ENCODE measurements around the gene LYRM4. TPM values are rescaled to one million over a fixed set of nuclear protein-coding genes. Genes with fewer than 3 reads are reported as not detected.

LYRM4 gene
- total and polyA plus RNA-seq, 2 experiments from 2014 or later = 51.0 to 62.0 TPM

DNA sequence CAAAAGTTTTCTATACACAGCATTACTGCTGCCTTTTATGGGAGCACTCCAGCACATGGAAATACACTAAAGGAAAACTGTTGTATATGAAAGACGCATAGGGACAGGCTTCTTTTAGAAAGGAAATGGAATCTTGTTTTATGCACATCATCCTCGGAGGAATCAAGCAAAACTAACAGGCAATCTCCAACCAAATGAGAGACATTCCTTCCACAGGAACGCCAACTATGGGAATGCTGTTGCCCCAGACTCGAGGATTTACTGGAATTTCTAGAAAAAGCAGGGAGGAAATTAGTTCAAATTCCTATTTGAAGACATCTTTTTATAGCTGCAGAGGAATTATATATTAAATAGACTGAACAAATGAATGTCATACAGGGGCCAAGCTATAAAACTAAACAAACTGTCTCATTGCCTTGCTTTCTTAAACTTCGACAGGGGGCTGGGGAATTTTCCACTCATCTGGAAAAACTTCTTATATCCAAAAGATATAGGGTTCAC, 52.2 kb downstream of the LYRM4 start:
- DNase-seq (ENCODE audit: low spot score) = no peak
- Histone ChIP-seq H3K27ac (ENCODE audit: low read depth) (no peak overlapping the region), H3K4me3 (no peak overlapping the region), H2AFZ (no peak overlapping the region), H3K79me2 (replicated peaks; ENCODE audit: insufficient read depth) (peaks cover under 1% of the 10 kb centered on the region; the same call in 1 of the 2 replicates), H4K20me1 (replicated peaks; ENCODE audit: insufficient read depth) (peaks cover 9% of the 10 kb centered on the region), H3K9me2 (ENCODE audit: insufficient read depth) (no peaks in the 10 kb centered on the region), H3K4me2 (no peak overlapping the region), H3K27me3 (ENCODE audit: insufficient read depth) (no peaks in the 10 kb centered on the region), H3K36me3 (ENCODE audit: insufficient read depth) (no peaks in the 10 kb centered on the region), H3F3A (replicated peaks; ENCODE audit: low read depth) (no peaks in the 10 kb centered on the region), H3K4me1 (ENCODE audit: insufficient read depth) (no peaks in the 10 kb centered on the region; the same call in 1 of the 2 replicates)
- Mint-ChIP-seq H3K9me3 (no peaks in the 10 kb centered on the region), H3K4me1 (peaks cover 26% of the 10 kb centered on the region), H3K27me3 (ENCODE audit: insufficient read depth, low read depth, poor library complexity) (no peaks in the 10 kb centered on the region), H3K36me3 (ENCODE audit: low read depth) (peaks cover 8% of the 10 kb centered on the region; the same call in 1 of the 3 replicates), H3K4me3 (no peak overlapping the region), H3K27ac (no peak overlapping the region)
- no peak for ATAC-seq
- TF ChIP-seq, protein P1, sequence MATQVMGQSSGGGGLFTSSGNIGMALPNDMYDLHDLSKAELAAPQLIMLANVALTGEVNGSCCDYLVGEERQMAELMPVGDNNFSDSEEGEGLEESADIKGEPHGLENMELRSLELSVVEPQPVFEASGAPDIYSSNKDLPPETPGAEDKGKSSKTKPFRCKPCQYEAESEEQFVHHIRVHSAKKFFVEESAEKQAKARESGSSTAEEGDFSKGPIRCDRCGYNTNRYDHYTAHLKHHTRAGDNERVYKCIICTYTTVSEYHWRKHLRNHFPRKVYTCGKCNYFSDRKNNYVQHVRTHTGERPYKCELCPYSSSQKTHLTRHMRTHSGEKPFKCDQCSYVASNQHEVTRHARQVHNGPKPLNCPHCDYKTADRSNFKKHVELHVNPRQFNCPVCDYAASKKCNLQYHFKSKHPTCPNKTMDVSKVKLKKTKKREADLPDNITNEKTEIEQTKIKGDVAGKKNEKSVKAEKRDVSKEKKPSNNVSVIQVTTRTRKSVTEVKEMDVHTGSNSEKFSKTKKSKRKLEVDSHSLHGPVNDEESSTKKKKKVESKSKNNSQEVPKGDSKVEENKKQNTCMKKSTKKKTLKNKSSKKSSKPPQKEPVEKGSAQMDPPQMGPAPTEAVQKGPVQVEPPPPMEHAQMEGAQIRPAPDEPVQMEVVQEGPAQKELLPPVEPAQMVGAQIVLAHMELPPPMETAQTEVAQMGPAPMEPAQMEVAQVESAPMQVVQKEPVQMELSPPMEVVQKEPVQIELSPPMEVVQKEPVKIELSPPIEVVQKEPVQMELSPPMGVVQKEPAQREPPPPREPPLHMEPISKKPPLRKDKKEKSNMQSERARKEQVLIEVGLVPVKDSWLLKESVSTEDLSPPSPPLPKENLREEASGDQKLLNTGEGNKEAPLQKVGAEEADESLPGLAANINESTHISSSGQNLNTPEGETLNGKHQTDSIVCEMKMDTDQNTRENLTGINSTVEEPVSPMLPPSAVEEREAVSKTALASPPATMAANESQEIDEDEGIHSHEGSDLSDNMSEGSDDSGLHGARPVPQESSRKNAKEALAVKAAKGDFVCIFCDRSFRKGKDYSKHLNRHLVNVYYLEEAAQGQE (IDR thresholded peaks at IDR 0.05; ENCODE audit: unreplicated experiment) = no peak
- no peak for TF ChIP-seq NANOG (IDR thresholded peaks at IDR 0.05; ENCODE audit: borderline replicate concordance)
- TF ChIP-seq EZH2phosphoT487 (IDR thresholded peaks at IDR 0.05; ENCODE audit: unreplicated experiment) = no peak
- no peak for TF ChIP-seq STAT1 (IDR thresholded peaks at IDR 0.05; ENCODE audit: unreplicated experiment)
- no peak for TF ChIP-seq ZNF114 (CRISPR knock-in tag; IDR thresholded peaks at IDR 0.05)
- TF ChIP-seq CREB1 (CRISPR knock-in tag; IDR thresholded peaks at IDR 0.05; ENCODE audit: low read depth) = no peak
- TF ChIP-seq, protein P2, sequence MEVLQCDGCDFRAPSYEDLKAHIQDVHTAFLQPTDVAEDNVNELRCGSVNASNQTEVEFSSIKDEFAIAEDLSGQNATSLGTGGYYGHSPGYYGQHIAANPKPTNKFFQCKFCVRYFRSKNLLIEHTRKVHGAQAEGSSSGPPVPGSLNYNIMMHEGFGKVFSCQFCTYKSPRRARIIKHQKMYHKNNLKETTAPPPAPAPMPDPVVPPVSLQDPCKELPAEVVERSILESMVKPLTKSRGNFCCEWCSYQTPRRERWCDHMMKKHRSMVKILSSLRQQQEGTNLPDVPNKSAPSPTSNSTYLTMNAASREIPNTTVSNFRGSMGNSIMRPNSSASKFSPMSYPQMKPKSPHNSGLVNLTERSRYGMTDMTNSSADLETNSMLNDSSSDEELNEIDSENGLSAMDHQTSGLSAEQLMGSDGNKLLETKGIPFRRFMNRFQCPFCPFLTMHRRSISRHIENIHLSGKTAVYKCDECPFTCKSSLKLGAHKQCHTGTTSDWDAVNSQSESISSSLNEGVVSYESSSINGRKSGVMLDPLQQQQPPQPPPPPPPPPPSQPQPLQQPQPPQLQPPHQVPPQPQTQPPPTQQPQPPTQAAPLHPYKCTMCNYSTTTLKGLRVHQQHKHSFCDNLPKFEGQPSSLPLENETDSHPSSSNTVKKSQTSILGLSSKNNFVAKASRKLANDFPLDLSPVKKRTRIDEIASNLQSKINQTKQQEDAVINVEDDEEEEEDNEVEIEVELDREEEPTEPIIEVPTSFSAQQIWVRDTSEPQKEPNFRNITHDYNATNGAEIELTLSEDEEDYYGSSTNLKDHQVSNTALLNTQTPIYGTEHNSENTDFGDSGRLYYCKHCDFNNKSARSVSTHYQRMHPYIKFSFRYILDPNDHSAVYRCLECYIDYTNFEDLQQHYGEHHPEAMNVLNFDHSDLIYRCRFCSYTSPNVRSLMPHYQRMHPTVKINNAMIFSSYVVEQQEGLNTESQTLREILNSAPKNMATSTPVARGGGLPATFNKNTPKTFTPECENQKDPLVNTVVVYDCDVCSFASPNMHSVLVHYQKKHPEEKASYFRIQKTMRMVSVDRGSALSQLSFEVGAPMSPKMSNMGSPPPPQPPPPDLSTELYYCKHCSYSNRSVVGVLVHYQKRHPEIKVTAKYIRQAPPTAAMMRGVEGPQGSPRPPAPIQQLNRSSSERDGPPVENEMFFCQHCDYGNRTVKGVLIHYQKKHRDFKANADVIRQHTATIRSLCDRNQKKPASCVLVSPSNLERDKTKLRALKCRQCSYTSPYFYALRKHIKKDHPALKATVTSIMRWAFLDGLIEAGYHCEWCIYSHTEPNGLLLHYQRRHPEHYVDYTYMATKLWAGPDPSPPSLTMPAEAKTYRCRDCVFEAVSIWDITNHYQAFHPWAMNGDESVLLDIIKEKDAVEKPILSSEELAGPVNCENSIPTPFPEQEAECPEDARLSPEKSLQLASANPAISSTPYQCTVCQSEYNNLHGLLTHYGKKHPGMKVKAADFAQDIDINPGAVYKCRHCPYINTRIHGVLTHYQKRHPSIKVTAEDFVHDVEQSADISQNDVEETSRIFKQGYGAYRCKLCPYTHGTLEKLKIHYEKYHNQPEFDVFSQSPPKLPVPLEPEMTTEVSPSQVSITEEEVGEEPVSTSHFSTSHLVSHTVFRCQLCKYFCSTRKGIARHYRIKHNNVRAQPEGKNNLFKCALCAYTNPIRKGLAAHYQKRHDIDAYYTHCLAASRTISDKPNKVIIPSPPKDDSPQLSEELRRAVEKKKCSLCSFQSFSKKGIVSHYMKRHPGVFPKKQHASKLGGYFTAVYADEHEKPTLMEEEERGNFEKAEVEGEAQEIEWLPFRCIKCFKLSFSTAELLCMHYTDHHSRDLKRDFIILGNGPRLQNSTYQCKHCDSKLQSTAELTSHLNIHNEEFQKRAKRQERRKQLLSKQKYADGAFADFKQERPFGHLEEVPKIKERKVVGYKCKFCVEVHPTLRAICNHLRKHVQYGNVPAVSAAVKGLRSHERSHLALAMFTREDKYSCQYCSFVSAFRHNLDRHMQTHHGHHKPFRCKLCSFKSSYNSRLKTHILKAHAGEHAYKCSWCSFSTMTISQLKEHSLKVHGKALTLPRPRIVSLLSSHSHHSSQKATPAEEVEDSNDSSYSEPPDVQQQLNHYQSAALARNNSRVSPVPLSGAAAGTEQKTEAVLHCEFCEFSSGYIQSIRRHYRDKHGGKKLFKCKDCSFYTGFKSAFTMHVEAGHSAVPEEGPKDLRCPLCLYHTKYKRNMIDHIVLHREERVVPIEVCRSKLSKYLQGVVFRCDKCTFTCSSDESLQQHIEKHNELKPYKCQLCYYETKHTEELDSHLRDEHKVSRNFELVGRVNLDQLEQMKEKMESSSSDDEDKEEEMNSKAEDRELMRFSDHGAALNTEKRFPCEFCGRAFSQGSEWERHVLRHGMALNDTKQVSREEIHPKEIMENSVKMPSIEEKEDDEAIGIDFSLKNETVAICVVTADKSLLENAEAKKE (CRISPR knock-in tag; IDR thresholded peaks at IDR 0.05) = no peak
- TF ChIP-seq JUNB (IDR thresholded peaks at IDR 0.05; ENCODE audit: unreplicated experiment) = no peak
- no peak for TF ChIP-seq EZH2 (IDR thresholded peaks at IDR 0.05; ENCODE audit: low read depth, unreplicated experiment)
- TF ChIP-seq POLR2AphosphoS5 (IDR thresholded peaks at IDR 0.05; ENCODE audit: low read depth) = no peak
- no peak for TF ChIP-seq ZNF331 (CRISPR knock-in tag; IDR thresholded peaks at IDR 0.05; ENCODE audit: low read depth)
- TF ChIP-seq, protein P3, sequence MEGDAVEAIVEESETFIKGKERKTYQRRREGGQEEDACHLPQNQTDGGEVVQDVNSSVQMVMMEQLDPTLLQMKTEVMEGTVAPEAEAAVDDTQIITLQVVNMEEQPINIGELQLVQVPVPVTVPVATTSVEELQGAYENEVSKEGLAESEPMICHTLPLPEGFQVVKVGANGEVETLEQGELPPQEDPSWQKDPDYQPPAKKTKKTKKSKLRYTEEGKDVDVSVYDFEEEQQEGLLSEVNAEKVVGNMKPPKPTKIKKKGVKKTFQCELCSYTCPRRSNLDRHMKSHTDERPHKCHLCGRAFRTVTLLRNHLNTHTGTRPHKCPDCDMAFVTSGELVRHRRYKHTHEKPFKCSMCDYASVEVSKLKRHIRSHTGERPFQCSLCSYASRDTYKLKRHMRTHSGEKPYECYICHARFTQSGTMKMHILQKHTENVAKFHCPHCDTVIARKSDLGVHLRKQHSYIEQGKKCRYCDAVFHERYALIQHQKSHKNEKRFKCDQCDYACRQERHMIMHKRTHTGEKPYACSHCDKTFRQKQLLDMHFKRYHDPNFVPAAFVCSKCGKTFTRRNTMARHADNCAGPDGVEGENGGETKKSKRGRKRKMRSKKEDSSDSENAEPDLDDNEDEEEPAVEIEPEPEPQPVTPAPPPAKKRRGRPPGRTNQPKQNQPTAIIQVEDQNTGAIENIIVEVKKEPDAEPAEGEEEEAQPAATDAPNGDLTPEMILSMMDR (conservative IDR thresholded peaks at IDR 0.05; ENCODE audit: low read depth in 2 of 2) = no peak
- TF ChIP-seq, protein P4, sequence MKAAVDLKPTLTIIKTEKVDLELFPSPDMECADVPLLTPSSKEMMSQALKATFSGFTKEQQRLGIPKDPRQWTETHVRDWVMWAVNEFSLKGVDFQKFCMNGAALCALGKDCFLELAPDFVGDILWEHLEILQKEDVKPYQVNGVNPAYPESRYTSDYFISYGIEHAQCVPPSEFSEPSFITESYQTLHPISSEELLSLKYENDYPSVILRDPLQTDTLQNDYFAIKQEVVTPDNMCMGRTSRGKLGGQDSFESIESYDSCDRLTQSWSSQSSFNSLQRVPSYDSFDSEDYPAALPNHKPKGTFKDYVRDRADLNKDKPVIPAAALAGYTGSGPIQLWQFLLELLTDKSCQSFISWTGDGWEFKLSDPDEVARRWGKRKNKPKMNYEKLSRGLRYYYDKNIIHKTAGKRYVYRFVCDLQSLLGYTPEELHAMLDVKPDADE (IDR thresholded peaks at IDR 0.05) = no peak
